IPS-18c (cell line): ENCODE results near the gene TFCP2L1.
A peak's percentile ranks its signal among the peaks of the same experiment; 100 is the strongest.
"Not testable (repeated sequence)": the region's sequence is repeated elsewhere in the genome, so short reads cannot be mapped to it uniquely, and the experiment has no call there.

Experiments
- H3K4me3 ChIP-seq: 2 replicates; pipeline ENCODE4 v1.7.0; 2013; ENCODE audit warnings: low read depth, mild to moderate bottlenecking, low read length, moderate library complexity; ENCODE audit not compliant: insufficient read depth
- H3K9me3 ChIP-seq: one replicate; pipeline ENCODE4 v1.6.1; 2013; ENCODE audit warnings: mild to moderate bottlenecking, low read length, moderate library complexity; ENCODE audit not compliant: control insufficient read depth, insufficient read depth

Gene TFCP2L1

DNA sequence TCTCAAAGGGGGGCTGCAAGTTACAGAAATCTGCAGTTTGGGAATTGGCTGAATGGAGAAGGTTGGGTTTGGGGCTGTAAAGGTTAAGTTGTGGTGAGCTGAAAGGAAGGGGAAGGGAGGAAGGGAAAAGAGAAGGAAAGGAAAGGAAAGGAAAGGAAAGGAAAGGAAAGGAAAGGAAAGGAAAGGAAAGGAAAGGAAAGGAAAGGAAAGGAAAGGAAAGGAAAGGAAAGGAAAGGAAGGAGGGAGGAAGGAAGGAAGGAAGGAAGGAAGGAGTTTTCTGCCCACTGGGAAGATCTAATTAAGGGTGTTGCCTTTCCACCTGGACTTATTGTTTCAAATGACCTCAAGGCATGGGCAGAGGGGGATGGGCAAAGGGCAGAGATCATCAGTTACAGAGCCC lies 16.2 kb upstream of the TFCP2L1 start:
- H3K9me3 ChIP-seq, H3K4me3 ChIP-seq: not testable (repeated sequence)

DNA sequence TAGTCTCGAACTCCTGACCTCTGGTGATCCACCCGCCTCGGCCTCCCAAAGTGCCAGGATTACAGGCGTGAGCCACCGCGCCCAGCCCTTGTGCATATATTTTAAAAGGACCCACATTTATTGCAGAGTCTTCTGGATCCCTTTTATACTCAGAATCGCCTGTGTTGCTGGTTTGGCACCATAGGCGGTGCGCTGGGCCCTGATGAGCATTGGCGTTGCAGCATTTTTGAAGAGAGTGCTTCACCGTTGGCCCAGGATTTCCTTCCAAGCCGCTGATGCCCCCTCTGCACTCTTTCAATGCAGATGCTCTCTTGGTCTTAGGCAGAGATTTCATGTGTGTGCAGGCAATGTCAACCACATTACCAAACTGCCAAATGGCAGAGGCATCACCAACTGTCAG lies 13.5 kb upstream of the TFCP2L1 start:
- Histone ChIP-seq H3K9me3 (no peaks in the 10 kb centered on the region), H3K4me3 (no peak overlapping the region)

DNA sequence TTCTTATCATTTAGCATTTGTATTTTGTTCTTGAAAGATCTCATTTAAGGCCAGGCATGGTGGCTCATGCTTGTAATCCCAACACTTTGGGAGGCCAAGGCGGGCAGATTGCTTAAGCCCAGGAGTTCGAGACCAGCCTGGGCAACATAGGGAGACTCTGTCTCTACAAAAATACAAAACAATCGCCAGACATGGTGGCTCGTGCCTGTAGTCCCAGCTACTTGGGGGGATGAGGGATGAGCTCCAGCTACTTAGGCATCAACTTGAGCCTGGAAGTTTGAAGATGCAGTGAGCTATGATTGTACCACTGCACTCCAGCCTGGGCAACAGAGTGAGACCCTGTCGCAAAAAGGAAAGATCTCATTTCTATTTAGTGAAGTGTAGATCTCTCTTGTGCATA lies 12.9 kb upstream of the TFCP2L1 start:
- not testable (repeated sequence) for H3K9me3 ChIP-seq, H3K4me3 ChIP-seq

DNA sequence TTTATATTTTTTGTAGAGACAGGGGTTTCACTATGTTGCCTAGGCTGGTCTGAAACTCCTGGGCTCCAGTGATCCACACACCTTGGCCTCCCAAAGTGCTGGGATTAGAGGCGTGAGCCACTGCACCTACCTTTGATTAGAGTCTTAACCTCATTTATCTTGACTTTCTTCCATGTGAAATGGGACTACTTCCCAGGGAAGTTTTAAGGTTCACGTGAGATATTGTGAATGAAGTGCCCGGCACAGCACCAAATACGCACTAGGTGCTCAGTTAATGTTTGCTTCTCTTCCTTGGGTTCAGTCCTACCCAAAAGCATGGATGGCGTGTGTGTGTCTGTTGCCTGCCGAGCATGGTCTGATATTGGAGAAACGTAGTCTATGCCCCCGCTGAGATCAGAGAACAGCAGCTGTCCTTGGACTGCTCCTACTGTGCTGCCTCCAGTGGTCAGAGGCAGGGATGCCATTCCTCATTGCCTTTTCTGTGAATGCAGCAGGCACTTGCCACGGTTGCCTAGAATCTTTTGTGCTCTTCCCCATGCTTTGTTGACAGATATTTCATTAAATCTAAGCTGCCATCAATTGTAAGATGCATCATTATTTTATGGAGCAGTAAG lies 12.3 kb upstream of the TFCP2L1 start:
- Histone ChIP-seq H3K4me3 (no peak overlapping the region), H3K9me3 (no peaks in the 10 kb centered on the region)

DNA sequence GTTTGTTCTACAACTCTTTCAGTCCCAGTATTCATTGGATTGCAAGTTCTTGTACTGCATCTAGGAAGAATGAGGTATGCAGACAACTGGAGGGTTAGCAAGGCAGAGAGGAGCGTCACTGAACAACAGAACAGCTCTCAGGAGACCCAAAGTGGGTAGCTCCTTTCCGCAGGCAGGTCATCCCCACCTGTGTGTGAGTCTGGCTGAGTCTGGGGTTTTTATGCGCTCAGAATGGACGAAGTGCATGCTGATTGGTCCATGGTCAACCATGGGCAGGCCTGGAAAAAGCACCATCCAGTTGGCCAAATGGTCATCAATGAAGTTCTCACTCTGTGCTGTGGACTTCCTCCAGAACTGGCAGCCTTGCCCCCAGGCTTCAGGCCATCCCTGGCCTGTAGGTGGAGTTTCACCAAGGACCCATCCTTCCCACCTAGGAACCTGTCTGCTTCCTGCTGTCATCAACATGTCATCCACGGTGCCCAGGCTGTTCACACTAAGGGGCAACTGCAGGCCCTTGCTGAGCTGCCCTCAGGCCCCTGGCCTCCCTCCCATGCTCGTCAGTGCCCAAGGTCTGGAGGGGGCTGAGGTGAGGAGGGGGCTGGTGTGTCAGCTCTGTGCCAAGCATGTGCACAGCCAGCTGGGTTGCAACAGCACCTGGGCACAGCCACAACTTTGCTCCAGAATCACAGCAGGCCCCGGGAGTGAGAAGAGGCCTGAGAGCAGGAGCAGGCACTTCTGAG lies 11.1 kb upstream of the TFCP2L1 start:
- Histone ChIP-seq H3K4me3 (no peak overlapping the region), H3K9me3 (no peaks in the 10 kb centered on the region)

DNA sequence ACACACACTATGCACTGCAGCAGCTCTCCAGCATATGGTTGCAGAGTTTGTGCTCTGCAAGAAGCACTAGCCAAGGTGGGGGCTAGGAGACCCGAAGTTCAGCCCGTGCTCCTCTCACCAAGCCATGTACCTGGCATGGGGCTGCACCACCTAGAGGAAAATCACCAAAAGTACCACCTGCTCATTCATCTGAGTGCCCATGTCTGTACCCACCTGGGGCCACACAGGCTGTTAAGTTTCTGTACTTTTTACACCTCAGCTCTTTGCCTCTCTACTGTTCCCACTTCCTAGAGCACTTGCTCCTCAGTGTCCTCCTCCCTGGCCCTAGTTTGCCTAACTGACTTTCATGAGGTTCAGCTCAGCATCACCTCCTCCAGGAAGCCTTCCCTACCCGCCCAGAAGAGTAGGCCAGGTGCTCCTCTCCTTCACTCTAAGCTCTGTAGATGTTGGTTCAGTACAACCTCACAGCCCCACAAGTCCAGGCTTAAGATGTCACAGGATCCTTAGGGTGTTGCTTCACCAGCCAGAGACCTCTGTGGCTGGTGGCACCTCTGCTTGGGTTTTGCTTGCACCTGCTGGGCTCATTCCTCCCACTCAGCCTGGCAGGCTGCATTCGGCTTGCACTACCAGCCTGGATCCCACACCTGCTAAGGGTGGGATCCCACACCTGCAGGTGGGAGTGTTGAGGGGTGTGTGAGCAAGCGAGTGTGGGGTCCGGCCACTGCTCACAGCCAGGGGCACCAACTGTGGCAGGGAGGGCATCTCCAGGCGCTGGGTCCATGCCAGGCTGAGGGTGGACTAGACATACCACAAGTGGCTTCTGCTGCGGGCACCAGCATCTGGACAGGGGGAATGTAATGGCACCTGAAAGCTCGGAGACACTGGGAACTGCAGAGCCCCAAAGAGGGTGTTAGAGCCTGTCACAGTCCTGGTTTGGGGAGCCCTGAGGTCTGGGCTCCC lies 10.2 kb upstream of the TFCP2L1 start:
- Histone ChIP-seq H3K9me3 (no peaks in the 10 kb centered on the region), H3K4me3 (no peak overlapping the region)

DNA sequence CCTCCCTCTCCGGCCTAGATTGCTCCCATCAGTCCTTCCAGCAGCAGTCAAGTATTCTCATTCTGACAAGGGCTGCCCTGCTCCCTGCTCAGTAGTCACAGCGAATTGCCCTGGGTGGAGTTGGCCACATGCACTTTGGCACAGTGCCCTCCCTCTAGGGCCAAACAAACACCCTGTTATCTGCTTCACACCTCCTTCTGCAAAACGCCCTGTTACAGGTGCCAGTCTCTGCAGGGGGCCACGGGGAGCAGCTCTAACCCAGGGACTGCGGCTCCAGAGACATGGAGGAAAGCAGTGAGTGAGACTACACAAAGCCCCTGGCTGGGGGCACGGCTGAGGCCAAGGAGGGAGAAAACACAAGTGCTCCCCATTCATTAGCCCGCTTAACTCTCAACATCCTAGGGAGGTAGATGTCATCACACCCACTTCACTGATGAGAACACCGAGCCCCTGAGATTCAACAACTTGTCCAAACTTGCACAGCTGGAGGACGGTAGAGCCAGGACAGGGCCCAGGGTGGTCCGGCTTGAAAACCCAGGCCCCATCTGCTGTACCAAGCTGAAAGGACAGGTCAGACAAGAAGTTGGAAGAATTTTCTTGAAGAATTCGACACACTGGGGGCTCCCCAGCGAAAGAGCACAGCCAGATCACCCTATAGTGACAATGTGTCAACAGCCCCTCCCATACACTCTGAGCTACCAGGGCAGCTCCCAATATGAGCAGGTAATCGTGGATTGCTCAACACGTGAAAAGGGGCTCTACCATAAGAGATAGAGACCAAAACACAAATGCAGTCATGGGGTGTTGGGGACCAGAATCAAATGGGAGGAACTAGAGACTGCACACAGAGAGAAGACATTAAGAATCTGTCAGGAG lies 8.7 kb upstream of the TFCP2L1 start:
- Histone ChIP-seq H3K9me3 (no peaks in the 10 kb centered on the region), H3K4me3 (no peak overlapping the region)

DNA sequence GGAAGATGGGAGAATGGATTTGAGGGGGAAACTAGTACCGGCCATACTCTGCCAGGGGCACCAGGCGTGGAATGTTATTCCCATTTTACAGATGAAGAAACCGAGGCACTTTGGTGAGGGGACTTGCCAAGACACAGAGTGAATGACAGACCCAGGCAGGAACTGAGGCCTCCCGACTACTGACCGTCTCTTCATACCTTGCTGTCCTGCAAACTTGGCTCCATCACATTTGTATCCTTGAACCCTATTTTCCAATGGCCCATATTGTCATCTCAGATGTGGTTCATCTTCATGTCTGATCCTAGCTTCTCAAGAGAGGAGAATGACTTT lies 6.2 kb upstream of the TFCP2L1 start:
- H3K4me3 ChIP-seq = no peak overlapping the region
- no peaks in the 10 kb centered on the region for H3K9me3 ChIP-seq

DNA sequence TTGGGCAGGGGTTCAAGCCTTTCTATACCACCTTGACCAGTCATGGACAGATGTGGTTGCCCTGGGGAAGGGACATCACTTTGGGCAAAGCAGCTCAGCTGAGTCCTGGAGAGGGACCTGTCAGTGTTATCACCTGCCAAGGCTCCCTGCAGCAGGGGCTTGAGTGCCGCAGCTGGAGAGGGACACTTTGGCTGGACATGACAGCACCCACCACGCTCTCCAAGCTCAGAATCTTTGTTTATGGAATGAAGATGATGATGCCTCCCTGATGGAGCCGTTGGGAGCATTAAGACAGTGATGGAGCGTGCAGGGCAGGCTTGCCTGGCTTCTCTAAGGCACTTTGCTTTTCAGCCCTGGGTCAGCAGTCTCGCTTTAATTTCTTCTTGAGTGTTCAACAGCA lies 4.3 kb upstream of the TFCP2L1 start:
- Histone ChIP-seq H3K9me3 (no peaks in the 10 kb centered on the region), H3K4me3 (no peak overlapping the region)

DNA sequence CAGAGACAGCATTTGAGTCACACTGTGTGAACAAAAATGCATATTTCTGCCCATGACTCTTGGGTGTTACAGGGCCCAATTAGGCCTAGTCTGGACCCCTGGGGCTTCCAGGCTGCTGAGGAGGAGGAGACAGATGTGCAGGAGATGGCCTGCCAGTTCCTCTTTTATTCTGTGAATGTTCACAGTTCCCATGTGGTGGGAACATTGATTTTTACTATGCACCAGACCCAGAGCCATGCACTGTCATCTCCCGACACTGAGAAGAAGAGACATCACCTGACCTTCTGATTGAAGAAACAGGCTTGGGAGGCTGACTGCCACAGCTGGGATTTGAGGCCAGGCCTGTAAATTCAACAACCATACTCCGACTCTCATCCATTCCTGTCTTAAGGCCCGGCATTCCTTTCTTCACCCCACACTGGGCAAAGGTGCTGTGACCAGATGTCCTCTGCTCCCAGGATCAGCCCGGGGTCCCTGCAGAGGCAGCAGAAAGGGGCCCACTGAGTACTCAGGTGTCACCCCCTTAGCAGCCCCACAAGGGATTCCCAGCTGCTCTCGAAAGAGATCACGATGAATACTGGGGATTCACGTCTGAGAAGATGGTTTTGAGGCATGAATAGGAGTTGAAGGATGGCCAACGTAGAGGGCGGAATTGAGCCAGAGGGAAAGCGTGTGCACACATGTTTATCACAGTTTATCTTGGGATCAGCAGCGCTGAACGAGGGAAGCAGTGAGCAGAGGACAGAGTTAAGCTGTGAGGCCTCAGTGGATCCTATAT lies 3.6 kb upstream of the TFCP2L1 start:
- H3K4me3 ChIP-seq = no peak overlapping the region
- H3K9me3 ChIP-seq = no peaks in the 10 kb centered on the region

DNA sequence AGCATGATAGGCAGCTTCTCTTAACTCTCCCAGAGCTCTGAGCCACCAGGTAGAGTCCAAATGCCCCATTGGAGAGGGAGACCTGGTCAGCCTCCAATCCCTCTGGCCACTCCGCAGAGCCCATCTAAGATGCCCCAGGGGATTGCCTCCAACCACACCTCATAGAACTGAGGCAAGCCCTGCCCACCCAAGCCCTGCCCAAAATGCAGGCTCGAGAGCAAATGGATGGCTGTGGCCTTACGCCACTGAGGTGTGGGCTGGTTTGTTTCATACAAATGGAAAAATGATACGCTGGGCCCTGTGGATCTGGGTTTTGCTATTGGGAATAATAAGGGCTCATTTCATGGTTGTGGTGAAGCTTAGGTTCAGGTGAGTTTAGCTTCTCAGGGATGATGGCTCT lies 3.0 kb upstream of the TFCP2L1 start:
- H3K4me3 ChIP-seq = no peak overlapping the region
- H3K9me3 ChIP-seq = no peaks in the 10 kb centered on the region

DNA sequence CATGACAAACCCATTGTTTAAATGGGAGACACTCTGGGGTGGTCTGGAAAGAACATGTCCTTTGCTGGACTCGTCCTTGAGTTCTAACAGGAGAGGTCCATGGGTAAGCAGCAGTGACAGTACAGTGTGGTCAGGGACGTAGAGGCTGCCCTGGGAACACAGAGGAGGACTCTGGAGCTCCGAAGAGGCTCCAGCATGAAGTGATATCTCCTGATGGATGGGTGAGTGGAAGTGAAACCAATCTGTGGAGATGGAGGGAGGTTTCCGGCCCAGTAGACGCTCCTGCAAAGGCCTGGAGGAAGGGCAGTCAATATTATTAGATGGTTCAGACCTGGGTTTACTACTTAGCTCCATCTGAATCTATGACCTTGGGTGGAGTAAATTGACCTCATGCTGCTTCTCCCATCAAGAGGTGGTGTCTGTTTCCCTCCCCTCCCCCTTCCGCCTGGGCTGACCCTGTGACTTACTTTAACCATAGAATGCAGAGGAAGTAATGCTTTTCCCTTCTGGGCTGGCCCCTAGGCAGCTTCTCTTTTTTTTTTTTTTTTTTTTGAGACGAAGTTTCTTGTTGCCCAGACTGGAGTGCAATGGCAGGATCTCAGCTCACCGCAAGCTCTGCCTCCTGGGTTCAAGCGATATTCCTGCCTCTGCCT lies 2.3 kb upstream of the TFCP2L1 start:
- H3K4me3 ChIP-seq = no peak overlapping the region
- no peaks in the 10 kb centered on the region for H3K9me3 ChIP-seq

DNA sequence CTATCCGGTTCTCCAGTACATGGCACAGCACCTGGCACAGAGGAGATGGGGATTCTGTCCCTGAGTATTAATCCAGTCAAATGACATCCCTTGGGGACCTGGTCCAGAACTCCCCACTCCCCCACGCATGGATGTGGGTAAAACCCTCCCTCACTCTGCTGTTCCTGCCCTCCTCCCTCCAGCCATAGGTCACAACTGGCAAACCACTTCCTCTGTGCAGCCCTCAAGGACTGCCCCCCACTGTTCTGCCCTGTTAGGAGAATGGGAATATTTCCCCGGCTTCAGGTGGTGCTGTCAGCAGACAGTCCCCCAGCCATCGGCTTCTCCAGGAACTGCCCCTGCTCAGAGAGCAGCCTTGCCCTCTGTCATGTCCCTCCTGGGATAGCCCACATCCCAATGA lies 1.5 kb upstream of the TFCP2L1 start:
- H3K4me3 ChIP-seq = no peak overlapping the region
- H3K9me3 ChIP-seq = no peaks in the 10 kb centered on the region

DNA sequence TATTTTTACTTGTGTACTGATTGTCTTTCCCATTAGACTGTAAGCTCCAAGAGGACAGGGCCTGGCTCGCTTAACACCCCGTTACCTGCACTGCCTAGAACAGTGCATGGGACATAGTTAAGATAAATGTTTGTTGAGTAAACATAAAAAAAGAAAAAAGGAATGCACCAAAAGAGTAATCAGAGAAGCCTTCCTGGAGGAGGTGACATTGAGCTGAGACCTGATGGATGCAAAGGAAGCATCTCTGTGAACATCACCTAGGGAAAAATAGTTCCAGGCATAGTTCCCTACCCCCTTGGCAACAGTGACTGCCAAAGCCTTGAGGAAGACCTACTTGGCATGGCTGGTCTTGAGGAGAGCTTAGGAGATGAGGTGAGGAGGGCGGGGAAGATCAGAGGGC lies 924 bp upstream of the TFCP2L1 start:
- Histone ChIP-seq H3K4me3 (no peak overlapping the region), H3K9me3 (no peaks in the 10 kb centered on the region)

DNA sequence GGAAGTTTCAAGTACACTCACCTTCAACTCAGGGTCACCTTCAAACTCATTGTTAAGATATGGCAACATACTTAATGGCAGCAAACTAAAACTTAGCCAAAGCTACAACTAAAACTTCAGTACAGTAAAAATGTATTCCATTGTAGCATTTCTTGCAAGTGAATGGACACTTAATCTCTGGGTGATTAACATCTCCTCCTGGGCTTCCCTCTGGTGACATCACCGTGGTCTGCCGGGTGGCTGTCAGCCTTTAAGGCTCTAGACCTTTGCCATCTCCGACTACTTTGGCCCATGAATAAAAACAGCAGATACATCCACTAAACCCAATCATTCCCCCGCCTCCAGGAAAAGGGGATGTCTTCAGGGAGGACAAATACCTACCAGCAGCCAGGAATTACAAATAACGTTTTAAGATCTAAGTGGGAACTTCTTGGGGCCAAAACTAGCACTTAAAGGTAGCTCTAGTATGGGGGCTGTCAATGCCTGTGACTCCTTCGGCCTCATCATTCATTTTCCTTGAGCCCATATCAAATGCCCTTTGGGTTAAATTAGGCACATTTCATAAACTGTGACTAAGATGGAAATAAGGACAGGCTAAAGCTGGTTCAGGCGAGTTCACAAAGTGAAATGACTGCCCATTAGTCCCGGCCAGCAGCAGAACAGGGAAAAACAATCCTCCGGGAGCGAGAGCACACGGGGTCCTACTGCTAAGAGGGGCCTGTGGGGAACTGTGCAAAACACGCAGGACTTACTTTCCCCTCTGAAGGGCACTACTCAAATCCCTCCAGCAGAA lies 1.1 kb downstream of the TFCP2L1 start:
- Histone ChIP-seq H3K4me3 (peak overlapping the region; percentile 69), H3K9me3 (no peaks in the 10 kb centered on the region)
